GM20000 (cell line): Measurements from ENCODE around the gene PIP5K1C.

Experiments
- DNase-seq: peaks from one replicate; pipeline ENCODE4 v3.0.0; 2012; ENCODE audit warnings: low spot score
- TF ChIP-seq, protein P1 (sequence below): IDR thresholded peaks from 2 replicates; pipeline ENCODE4 v1.5.1; 2012; ENCODE audit warnings: mild to moderate bottlenecking, control low read depth; ENCODE audit errors: extremely low read depth, missing control alignments

PIP5K1C gene

DNA sequence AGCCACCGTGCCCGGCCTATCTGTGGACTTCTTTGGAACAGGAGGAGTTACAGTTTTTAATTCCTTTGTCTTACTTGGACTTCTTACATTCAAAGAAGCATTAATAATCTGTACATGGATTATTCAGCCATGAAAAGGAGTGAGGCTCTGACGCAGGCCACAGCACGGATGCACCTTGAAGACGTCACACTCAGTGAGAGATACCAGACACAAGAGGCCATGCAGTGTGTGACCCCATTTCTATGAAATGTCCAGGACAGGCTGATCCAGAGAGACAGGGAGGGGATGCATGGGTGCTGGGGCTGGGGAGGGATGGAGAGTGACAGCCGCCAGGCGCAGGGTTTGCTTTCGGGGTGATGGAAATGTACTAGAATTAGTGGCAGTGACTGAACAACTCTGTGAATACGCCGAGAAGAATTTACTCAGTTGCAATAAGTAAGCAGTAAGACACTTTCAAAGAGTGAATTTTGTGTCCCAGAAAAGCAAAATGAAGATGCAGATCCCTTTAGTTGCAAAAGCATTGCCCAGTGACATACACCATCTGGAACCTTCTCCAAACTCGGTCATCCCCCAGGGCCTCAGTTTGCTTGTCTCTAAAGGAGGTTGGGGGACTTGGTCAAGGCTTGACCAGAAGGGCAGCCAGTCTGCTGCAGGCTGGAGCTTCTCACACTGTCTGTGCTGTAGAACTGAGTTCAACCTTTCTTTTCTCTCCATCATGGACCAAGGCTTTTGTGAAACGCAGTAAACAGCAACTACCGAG, 25.3 kb downstream of the PIP5K1C start:
- TF ChIP-seq, protein P1, sequence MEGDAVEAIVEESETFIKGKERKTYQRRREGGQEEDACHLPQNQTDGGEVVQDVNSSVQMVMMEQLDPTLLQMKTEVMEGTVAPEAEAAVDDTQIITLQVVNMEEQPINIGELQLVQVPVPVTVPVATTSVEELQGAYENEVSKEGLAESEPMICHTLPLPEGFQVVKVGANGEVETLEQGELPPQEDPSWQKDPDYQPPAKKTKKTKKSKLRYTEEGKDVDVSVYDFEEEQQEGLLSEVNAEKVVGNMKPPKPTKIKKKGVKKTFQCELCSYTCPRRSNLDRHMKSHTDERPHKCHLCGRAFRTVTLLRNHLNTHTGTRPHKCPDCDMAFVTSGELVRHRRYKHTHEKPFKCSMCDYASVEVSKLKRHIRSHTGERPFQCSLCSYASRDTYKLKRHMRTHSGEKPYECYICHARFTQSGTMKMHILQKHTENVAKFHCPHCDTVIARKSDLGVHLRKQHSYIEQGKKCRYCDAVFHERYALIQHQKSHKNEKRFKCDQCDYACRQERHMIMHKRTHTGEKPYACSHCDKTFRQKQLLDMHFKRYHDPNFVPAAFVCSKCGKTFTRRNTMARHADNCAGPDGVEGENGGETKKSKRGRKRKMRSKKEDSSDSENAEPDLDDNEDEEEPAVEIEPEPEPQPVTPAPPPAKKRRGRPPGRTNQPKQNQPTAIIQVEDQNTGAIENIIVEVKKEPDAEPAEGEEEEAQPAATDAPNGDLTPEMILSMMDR, result no peak
- DNase-seq, result no peak

DNA sequence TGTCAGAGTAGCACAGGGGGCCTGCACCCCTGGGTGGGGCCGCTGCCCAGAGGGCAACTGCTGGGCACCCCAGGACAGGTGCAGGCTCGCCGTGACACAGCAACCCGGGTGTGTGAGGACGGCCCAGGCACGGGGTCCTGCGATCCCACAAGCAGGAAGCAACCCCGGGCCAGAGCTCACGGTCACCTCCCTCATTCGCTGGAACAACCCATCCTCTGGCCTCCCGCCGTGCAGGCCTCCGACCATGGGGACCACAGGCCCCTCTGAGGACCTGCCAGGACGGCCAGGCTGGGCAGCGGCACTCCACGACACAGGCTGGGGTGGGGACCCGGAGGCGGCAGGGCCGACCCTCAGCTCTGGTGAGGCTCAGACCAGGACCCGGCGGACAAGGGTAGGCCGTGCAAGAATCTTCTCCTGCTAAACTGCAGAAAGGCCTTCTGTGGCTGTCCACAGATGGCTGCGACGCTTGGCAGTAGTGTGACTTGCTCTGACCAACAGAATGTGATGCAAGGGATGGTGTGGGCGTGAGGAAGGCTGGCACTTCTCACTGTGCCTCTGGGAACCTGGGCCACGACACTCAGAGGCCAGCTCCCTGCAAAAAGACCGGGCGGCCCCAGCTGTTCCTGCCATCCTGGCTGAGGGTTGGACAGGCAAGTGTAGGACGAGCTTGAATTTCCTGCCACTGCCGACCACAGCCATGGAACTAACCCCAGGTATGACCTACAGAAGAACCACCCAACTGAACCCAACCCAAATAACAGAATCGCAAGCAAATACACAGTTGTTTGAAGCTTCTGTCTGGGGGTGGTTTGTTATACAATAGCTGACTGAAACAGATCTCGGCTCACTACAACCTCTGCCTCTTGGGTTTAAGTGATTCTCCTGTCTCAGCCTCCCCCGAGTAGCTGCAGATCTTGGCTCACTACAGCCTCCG, 26.5 kb downstream of the PIP5K1C start:
- TF ChIP-seq, protein P1, result no peak
- DNase-seq, result no peak

DNA sequence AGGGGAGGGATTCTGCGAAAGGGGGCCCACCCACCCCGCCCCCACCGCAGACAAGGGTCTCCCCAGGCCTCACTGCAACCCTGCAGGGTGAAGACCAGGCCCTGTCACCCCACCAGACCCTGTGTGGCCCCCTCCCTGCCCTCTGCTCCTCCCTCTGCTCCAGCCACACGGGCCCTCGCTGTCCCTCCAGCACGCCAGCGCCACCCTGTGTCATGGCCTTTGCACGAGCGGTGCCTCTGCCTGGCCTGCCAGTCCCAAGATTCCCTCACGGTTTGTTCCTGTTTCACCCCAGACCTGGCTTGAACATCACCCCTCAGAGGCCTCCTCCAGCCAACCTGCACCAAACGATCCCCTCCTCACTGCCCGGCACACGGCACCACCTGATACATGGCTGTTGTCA, 27.3 kb downstream of the PIP5K1C start:
- DNase-seq, result no peak
- TF ChIP-seq, protein P1, result no peak

DNA sequence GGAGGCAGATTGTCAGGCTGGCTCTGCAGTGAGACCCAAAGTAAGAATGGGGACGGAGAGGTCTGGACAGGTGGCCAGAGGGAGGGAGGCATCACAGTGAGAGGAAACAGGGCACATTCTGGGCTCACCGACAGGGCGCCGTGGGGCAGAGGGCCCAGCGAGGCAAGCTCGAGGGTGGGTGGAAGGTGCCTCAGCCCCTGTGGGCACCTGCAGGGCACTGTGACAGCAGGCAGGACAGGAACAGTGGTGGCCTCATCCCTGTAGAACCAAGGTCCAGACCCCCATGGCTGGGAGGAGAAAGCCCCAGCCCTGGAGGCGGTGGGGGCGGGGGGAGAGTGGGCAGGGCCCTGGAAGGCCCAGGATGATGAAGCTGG, 27.7 kb downstream of the PIP5K1C start:
- TF ChIP-seq, protein P1, result no peak

DNA sequence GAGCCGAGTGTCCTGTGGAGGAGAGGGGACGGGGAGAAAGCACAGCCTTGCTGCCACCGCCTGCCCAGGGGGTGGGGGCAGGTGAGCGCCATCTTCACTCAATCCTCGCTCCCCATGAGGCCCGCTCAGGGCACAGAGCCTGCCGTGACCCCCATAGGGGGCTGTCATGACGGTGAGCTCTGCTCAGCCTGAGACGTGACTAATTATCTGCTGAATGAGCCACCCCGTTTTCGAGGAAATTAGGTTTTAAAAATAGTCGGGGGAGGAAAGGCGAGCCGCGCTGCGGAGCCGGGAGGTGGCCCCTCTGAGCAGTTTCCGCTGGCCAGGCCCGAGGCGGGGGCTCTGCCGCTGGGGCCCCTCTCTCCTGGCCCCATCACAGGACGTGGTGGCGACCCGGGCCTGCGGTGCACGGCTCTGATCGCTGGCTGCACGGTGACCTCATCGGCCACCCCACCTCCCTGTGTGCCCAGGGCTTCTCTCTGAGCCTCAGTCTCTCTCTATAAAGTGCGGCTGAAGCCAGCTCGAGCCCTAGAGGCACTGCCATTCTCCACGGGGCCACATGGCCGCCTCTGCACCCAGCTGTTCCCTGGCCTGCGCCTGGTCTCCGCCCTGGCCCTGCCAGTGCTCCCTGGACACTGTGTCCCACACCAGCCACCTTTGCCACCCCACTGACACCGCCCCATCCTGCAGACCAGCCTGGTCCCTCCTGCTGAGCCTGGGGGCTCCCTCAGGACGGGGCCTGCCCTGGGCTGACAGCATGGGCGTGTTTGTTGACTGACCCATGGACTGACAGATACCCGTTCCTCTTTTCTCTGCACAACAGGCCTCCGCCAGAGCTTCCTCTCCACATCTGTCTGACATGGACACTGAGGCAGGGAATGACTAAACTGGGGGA, 28.3 kb downstream of the PIP5K1C start:
- TF ChIP-seq, protein P1, result no peak
- peak; percentile 74 for DNase-seq

More for the DNA sequence above, 27.7 kb downstream of the PIP5K1C start:
- no peak for DNase-seq

DNA sequence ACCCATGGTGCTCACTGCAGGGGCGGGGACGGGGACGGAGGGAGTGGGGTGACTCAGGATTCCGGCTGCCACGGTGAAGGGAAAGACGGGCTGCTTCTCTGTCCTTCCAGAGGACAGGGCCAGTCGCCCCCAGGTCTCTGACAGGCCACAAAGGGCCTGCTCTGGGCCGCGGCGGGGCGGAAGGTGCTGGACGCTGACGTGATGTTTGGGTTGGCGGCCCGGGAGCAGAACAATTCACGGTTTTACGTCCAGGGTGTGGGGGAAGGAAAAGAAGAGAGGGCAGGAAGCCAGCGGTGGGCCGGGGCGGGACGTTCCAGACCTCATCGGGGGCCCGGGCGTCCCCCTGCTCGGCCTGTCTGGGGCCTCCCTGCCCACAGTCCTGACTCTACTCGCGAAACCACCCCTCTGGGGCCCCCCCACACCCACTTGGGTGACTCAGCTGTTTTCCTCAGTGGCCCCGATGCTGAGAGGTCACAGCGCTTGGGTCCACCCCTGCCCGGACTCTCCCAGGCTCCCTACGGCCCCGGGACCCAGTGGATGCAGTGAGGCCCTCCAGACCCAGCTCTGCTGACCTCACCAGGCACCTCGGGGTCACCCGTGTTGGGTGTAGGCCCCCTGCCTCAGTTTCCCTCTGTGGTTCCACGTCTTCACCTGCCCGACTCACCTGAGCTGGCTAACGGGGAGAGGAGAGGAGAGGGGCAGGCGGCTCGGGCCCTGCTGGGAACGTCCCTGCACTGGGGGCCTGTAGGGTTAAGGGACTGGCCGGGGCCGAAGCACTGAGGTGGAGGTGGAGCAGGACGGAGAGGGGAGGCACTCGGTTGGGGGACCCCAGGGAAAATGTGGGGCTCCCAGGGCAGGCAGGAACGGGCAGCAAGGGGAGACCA, 29.2 kb downstream of the PIP5K1C start:
- TF ChIP-seq, protein P1, result no peak
- peak; percentile 93 for DNase-seq
